ENCODE data around the gene TCF15.

TCF15 gene

GRCh38 chr20:561437-562231 lies 48.5 kb downstream of the TCF15 start:
- TF ChIP-seq CTCF (IDR thresholded peaks at IDR 0.05; ENCODE audit: borderline replicate concordance, insufficient read depth, low read depth, low read length), result peak; percentile 97
- no peak overlapping the region for H3K4me3 ChIP-seq (ENCODE audit: low read depth, low read length)

GRCh38 chr20:560680-561079 lies 49.4 kb downstream of the TCF15 start:
- no peak overlapping the region for H3K4me3 ChIP-seq (ENCODE audit: low read depth, low read length)
- no peak for TF ChIP-seq CTCF (IDR thresholded peaks at IDR 0.05; ENCODE audit: borderline replicate concordance, insufficient read depth, low read depth, low read length)

- H3K4me3 ChIP-seq (ENCODE audit: low read depth, low read length), result no peak overlapping the region
- no peak for TF ChIP-seq CTCF (IDR thresholded peaks at IDR 0.05; ENCODE audit: borderline replicate concordance, insufficient read depth, low read depth, low read length)
Observed at GRCh38 chr20:558117-558516, 52.0 kb downstream of the TCF15 start.

GRCh38 chr20:556984-557383 lies 53.1 kb downstream of the TCF15 start:
- no peak overlapping the region for H3K4me3 ChIP-seq (ENCODE audit: low read depth, low read length)
- TF ChIP-seq CTCF (IDR thresholded peaks at IDR 0.05; ENCODE audit: borderline replicate concordance, insufficient read depth, low read depth, low read length), result no peak

- H3K4me3 ChIP-seq (ENCODE audit: low read depth, low read length), result no peak overlapping the region
- TF ChIP-seq CTCF (IDR thresholded peaks at IDR 0.05; ENCODE audit: borderline replicate concordance, insufficient read depth, low read depth, low read length), result no peak
Observed at GRCh38 chr20:555976-556385, 54.1 kb downstream of the TCF15 start.

Measured in GM12875 (cell line).